A549 (cell line): Measurements from ENCODE around the gene ACSF3.

Experiments
- CHD4 ChIP-seq: fragments of 200-600 bp; sonication (generic); IDR thresholded peaks from 2 replicates; pipeline ENCODE4 v1.6.1; 2016; ENCODE audit warnings: antibody characterized with exemption, mild to moderate bottlenecking, borderline replicate concordance
- CTCF ChIP-seq: fragments of >200 bp; sonication (Bioruptor Twin); formaldehyde crosslinking; IDR thresholded peaks from 3 replicates; pipeline ENCODE4 v1.5.1; 2016
- EP300 ChIP-seq, 2 experiments: fragments of >200 bp; sonication (Bioruptor Twin); formaldehyde crosslinking; IDR thresholded peaks; 2 replicates in 1 of 2; 3 replicates in 1 of 2; pipeline ENCODE4 v1.6.1; 2016 to 2017
- POLR2A ChIP-seq: IDR thresholded peaks from 2 replicates; pipeline ENCODE4 v1.6.1; 2012; ENCODE audit warnings: mild to moderate bottlenecking, low read length
- SMC3 ChIP-seq: fragments of >200 bp; sonication (Bioruptor Twin); formaldehyde crosslinking; IDR thresholded peaks from 3 replicates; pipeline ENCODE4 v1.6.1; 2018; ENCODE audit warnings: inconsistent platforms

DNA sequence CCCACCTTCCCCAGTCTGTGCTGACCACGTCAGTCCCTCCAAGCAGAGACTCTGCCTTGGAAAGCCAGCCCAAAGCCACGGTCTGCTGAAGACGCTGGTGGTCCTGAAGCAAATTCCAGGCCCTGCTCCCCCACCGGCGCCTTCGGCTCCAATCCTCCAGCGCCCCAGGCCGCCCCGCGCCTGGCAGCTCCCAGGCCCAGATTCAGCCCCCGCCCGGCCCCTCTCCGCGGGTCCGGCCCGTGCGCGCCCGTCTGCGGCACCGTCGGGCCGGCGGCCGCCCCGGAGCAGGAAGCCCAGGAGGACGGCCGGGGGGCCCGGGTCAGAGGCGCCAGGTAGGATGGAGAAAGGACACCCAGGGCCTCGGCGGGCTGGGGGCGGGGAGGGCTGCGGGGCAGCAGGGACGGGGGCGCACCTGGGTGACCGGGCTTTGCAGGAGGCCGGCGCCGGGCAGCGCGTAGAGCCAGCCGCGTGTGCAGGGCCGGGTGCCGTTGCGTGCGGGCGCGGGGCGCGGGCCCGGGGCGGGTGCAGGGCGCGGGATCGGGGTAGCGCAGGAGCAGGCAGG lies 107.3 kb downstream of the ACSF3 start:
- TF ChIP-seq CHD4 (no peak), CTCF (no peak), SMC3 (no peak), EP300 (IDR thresholded peaks at IDR 0.05) (no peak), POLR2A (no peak)
